Measurements from ENCODE around the gene DDX43. TPM values are rescaled to one million over a fixed set of nuclear protein-coding genes. Genes with fewer than 3 reads are reported as not detected.

The DDX43 gene
- total RNA-seq, 4 donors from 2014 or later: 1.1 TPM; not detected in 3

- ATAC-seq (peak; percentile 99), DNase-seq (peak; percentile 82 to 89)
- Histone ChIP-seq H3K9me3 (no peaks in the 10 kb centered on the region), H3K36me3 (peaks cover 0 to 9% of the 10 kb centered on the region in 2 donors), H3K4me3 (peak within 1 kb of the TSS; percentile 80 to 100 (median 92)), H3K27ac (peak within 1 kb of the TSS; percentile 89 to 99 (median 96)), H3K4me1 (peaks cover 6 to 12% of the 10 kb centered on the region in 2 donors), H3K27me3 (no peaks in the 10 kb centered on the region)
- TF ChIP-seq CTCF (IDR thresholded peaks at IDR 0.05 in 4 of 5, conservative IDR thresholded peaks at IDR 0.05 in 1 of 5) (no peak), POLR2A (IDR thresholded peaks at IDR 0.05) (peak; percentile 40 to 46)
- in situ Hi-C loops (cut with MboI; ENCODE audit: low sequenced_read_pairs in 4 of 4): no loop called here
- intact Hi-C loops (cut with DNase I; ENCODE audit: low total_unique reads): loop anchor here (5.0 kb wide), 1 partner anchor 191 kb away; the partner anchor contains the start of gene SLC17A5
Observed at GRCh38 chr6:73461537-73462350, 67.1 kb downstream of the DDX43 start, which contains the start of gene MTO1. Gene MTO1 (plus strand): TSS chr6:73461737. CDS start chr6:73461855, 118 bp downstream.

Other genes starting within 250 kb of the DDX43 start
- gene KHDC1L, start 169.3 kb upstream of the DDX43 start, total RNA-seq: not detected
- not detected for gene KHDC1, start 131.6 kb upstream of the DDX43 start, total RNA-seq
- gene DPPA5, start 40.6 kb upstream of the DDX43 start, total RNA-seq: not detected
- gene KHDC3L, start 32.2 kb upstream of the DDX43 start, total RNA-seq: not detected
- gene OOEP, start 24.9 kb upstream of the DDX43 start, total RNA-seq: not detected
- 1 to 10 TPM in 2 of 4 donors, under 1 TPM in 2; 0.49 to 1.6 (median 1.2) TPM for gene CGAS, start 57.5 kb downstream of the DDX43 start, total RNA-seq
- gene MTO1, start 66.9 kb downstream of the DDX43 start, total RNA-seq: 10 to 100 TPM; 16.4 to 43.4 (median 21.9) TPM
- gene EEF1A1, start 126.2 kb downstream of the DDX43 start, total RNA-seq: 1,000 to 10,000 TPM in 3 of 4 donors, 100 to 1,000 TPM in 1; 846 to 1,271 (median 1,198) TPM

All from gastrocnemius medialis (tissue), 4 donors.